NCI-H128 (cell line): Measurements from ENCODE around the gene POLR2I.

Experiments used
- DNase-seq: peaks from one replicate; lab custom pipeline; 2025; ENCODE audit not compliant: unreplicated experiment; lab: John Stamatoyannopoulos, UW

POLR2I gene

GRCh38 chr19:36114721-36115452 is at the start of gene POLR2I:
POLR2I (minus strand) TSS chr19:36114875; CDS start chr19:36114856, 19 bp downstream.
- DNase-seq = peak; percentile 99

GRCh38 chr19:36163813-36164212 is 49.1 kb upstream of the POLR2I start:
- no peak for DNase-seq

- DNase-seq = no peak
Measured at GRCh38 chr19:36160821-36161596, 46.3 kb upstream of the POLR2I start.

GRCh38 chr19:36153126-36153525 is 38.5 kb upstream of the POLR2I start:
- no peak for DNase-seq

- no peak for DNase-seq
Measured at GRCh38 chr19:36152352-36153091, 37.8 kb upstream of the POLR2I start, which contains the start of gene COX7A1. COX7A1 (minus strand) TSS chr19:36152447; CDS start chr19:36152407, 40 bp downstream.

GRCh38 chr19:36152019-36152351 is 37.3 kb upstream of the POLR2I start:
- DNase-seq = no peak

- DNase-seq = no peak
Measured at GRCh38 chr19:36151144-36152018, 36.7 kb upstream of the POLR2I start.

- no peak for DNase-seq
Measured at GRCh38 chr19:36150586-36150985, 35.9 kb upstream of the POLR2I start.

GRCh38 chr19:36149673-36150406 is 35.2 kb upstream of the POLR2I start:
- DNase-seq = no peak

- DNase-seq = no peak
Measured at GRCh38 chr19:36144624-36145023, 29.9 kb upstream of the POLR2I start.

- no peak for DNase-seq
Measured at GRCh38 chr19:36142496-36142895, 27.8 kb upstream of the POLR2I start.

- DNase-seq = no peak
Measured at GRCh38 chr19:36142046-36142445, 27.4 kb upstream of the POLR2I start.

- peak; percentile 72 for DNase-seq
Measured at GRCh38 chr19:36141039-36141927, 26.6 kb upstream of the POLR2I start.

- no peak for DNase-seq
Measured at GRCh38 chr19:36140304-36141038, 25.8 kb upstream of the POLR2I start.

- DNase-seq = peak; percentile 87
Measured at GRCh38 chr19:36139473-36140303, 25.0 kb upstream of the POLR2I start, which contains the start of gene CAPNS1. CAPNS1 (plus strand) TSS chr19:36140066; CDS start chr19:36141012, 946 bp downstream.

GRCh38 chr19:36139120-36139472 is 24.4 kb upstream of the POLR2I start:
- DNase-seq = no peak

GRCh38 chr19:36136964-36137686 is 22.4 kb upstream of the POLR2I start:
- no peak for DNase-seq
